ENCODE data around the gene CHD9.
A peak's percentile ranks its signal among the peaks of the same experiment; 100 is the strongest.

DNA sequence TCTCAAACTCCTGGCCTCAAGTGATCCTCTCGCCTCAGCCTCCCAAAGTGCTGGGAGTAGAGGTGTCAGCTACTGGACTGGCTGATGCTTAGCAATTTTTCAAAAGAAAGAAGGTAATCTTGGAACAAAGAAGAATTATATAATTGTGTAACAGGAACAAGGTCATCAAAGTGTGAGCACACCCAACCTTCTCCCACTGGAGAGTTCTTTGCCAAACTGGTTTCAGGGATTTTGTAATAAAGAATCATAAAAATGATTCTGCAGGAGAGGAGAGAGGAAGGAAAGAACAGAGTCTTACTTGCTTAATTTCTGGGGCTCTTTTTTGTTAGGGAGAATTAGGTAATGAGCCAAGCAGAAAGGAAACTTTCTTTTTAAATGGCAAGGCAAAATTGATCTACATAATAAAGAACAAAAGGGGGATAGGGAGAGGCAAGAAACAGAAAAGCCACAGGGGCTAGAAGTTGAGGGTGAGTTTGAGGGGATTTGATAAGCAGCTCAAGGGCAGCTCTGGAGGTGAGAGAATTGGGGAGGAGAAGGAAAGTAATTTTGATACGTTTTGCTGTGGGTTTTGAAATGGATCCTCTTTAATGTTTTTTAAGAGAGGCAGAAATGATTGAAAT is 23.4 kb upstream of the CHD9 start:
- TF ChIP-seq, protein P1, sequence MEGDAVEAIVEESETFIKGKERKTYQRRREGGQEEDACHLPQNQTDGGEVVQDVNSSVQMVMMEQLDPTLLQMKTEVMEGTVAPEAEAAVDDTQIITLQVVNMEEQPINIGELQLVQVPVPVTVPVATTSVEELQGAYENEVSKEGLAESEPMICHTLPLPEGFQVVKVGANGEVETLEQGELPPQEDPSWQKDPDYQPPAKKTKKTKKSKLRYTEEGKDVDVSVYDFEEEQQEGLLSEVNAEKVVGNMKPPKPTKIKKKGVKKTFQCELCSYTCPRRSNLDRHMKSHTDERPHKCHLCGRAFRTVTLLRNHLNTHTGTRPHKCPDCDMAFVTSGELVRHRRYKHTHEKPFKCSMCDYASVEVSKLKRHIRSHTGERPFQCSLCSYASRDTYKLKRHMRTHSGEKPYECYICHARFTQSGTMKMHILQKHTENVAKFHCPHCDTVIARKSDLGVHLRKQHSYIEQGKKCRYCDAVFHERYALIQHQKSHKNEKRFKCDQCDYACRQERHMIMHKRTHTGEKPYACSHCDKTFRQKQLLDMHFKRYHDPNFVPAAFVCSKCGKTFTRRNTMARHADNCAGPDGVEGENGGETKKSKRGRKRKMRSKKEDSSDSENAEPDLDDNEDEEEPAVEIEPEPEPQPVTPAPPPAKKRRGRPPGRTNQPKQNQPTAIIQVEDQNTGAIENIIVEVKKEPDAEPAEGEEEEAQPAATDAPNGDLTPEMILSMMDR (IDR thresholded peaks at IDR 0.05): no peak
- TF ChIP-seq EP300 (IDR thresholded peaks at IDR 0.05) (peak in 1 of 2 donors; percentile 61), POLR2A (IDR thresholded peaks at IDR 0.05) (no peak)
